Endothelial cell of umbilical vein (primary cell): Measurements from ENCODE around the gene SMKR1.

ENCODE experiments used
- EZH2 ChIP-seq: IDR thresholded peaks from 2 replicates; pipeline ENCODE4 v1.6.1; 2012; ENCODE audit warnings: borderline replicate concordance, low read depth, mild to moderate bottlenecking, moderate library complexity, low read length, inconsistent platforms; ENCODE audit not compliant: severe bottlenecking
- POLR2A ChIP-seq: IDR thresholded peaks from 2 replicates; pipeline ENCODE4 v1.6.1; 2012; ENCODE audit warnings: low read depth, mild to moderate bottlenecking, control low read depth, low read length
- POLR2AphosphoS5 ChIP-seq: IDR thresholded peaks from 2 replicates; pipeline ENCODE4 v1.6.1; 2012; ENCODE audit warnings: low read depth, mild to moderate bottlenecking, control low read depth, low read length, moderate library complexity; ENCODE audit not compliant: insufficient read depth
- TF ChIP-seq, protein P1 (sequence below), 2 donors: IDR thresholded peaks; 1 replicate in 1 of 2; 2 replicates in 1 of 2; pipeline ENCODE4 v1.5.1; 2011; ENCODE audit warnings: low read length in 2 of 2, mild to moderate bottlenecking in 2 of 2, moderate library complexity in 2 of 2, control low read depth in 1 of 2, inconsistent platforms in 1 of 2, low read depth in 1 of 2; ENCODE audit not compliant: insufficient read depth in 1 of 2; ENCODE audit errors: extremely low read depth in 1 of 2

DNA sequence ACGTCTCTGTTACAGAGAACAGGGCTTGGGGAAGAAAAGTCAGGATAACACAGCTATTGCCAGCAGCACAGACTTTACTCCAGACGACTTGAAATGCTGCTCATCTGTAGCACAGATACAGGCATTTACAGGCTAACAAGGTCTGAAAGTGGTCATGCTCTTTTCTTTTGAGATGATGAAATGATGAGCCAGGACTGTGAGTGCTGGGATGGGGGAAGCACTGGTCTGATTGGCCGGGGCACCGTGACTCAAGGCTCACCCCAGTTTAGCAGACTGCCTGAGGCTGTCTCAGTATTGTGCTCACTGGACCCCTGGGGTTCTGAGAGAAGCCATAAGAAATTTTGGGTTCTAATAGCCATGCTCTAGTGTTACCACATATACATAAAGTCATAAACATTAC, 12.4 kb downstream of the SMKR1 start:
- TF ChIP-seq EZH2 (no peak), POLR2A (no peak), POLR2AphosphoS5 (no peak)
- TF ChIP-seq, protein P1, sequence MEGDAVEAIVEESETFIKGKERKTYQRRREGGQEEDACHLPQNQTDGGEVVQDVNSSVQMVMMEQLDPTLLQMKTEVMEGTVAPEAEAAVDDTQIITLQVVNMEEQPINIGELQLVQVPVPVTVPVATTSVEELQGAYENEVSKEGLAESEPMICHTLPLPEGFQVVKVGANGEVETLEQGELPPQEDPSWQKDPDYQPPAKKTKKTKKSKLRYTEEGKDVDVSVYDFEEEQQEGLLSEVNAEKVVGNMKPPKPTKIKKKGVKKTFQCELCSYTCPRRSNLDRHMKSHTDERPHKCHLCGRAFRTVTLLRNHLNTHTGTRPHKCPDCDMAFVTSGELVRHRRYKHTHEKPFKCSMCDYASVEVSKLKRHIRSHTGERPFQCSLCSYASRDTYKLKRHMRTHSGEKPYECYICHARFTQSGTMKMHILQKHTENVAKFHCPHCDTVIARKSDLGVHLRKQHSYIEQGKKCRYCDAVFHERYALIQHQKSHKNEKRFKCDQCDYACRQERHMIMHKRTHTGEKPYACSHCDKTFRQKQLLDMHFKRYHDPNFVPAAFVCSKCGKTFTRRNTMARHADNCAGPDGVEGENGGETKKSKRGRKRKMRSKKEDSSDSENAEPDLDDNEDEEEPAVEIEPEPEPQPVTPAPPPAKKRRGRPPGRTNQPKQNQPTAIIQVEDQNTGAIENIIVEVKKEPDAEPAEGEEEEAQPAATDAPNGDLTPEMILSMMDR (IDR thresholded peaks at IDR 0.05; ENCODE audit: extremely low read depth in 1 of 2, insufficient read depth in 1 of 2, low read depth in 1 of 2, low read length in 2 of 2), result no peak
